SH-SY5Y (cell line): Measurements from ENCODE around the gene CFAP251.

ENCODE experiments used
- GATA2 ChIP-seq: IDR thresholded peaks from 2 replicates; pipeline ENCODE4 v1.6.1; 2011; ENCODE audit warnings: mild to moderate bottlenecking, low read depth, low read length
- GATA3 ChIP-seq: IDR thresholded peaks from 2 replicates; pipeline ENCODE4 v1.6.1; 2011; ENCODE audit warnings: low read depth, mild to moderate bottlenecking, low read length, moderate library complexity

GRCh38 chr12:121996945-121997612 lies 78.7 kb downstream of the CFAP251 start:
- TF ChIP-seq GATA3 (no peak), GATA2 (no peak)
